DMS53 treated with DMSO at 0.1 percent for 48 hours (cell line): Measurements from ENCODE around the gene KRT222.

Experiments used
- DNase-seq: peaks from one replicate; lab custom pipeline; 2025; ENCODE audit not compliant: unreplicated experiment; lab: John Stamatoyannopoulos, UW

KRT222 gene

GRCh38 chr17:40659911-40660310 is 5.1 kb downstream of the KRT222 start:
- no peak for DNase-seq

GRCh38 chr17:40658396-40658795 is 6.6 kb downstream of the KRT222 start:
- DNase-seq: no peak

- no peak for DNase-seq
Observed at GRCh38 chr17:40651939-40652338, 13.0 kb downstream of the KRT222 start.

GRCh38 chr17:40648384-40648968 is 16.5 kb downstream of the KRT222 start:
- no peak for DNase-seq

- DNase-seq: peak; percentile 37
Observed at GRCh38 chr17:40647624-40648383, 17.2 kb downstream of the KRT222 start, which contains the start of gene SMARCE1. SMARCE1 (minus strand) TSS chr17:40647818; CDS start chr17:40645802, 2,016 bp downstream.

GRCh38 chr17:40646791-40647623 is 18.0 kb downstream of the KRT222 start:
- DNase-seq: no peak

GRCh38 chr17:40645943-40646342 is 19.0 kb downstream of the KRT222 start:
- DNase-seq: no peak

- DNase-seq: no peak
Observed at GRCh38 chr17:40645291-40645690, 19.7 kb downstream of the KRT222 start.

- no peak for DNase-seq
Observed at GRCh38 chr17:40637931-40638330, 27.0 kb downstream of the KRT222 start.

- no peak for DNase-seq
Observed at GRCh38 chr17:40633871-40634270, 31.1 kb downstream of the KRT222 start.

GRCh38 chr17:40632216-40632615 is 32.8 kb downstream of the KRT222 start:
- DNase-seq: no peak

GRCh38 chr17:40629842-40630241 is 35.1 kb downstream of the KRT222 start:
- no peak for DNase-seq

GRCh38 chr17:40625311-40625710 is 39.7 kb downstream of the KRT222 start:
- DNase-seq: no peak

GRCh38 chr17:40623419-40624210 is 41.4 kb downstream of the KRT222 start:
- no peak for DNase-seq

GRCh38 chr17:40622509-40622928 is 42.5 kb downstream of the KRT222 start:
- DNase-seq: no peak

GRCh38 chr17:40621578-40621977 is 43.4 kb downstream of the KRT222 start:
- no peak for DNase-seq

- no peak for DNase-seq
Observed at GRCh38 chr17:40621019-40621418, 44.0 kb downstream of the KRT222 start.

- no peak for DNase-seq
Observed at GRCh38 chr17:40618754-40619625, 46.0 kb downstream of the KRT222 start.

GRCh38 chr17:40617678-40618240 is 47.2 kb downstream of the KRT222 start:
- no peak for DNase-seq

- no peak for DNase-seq
Observed at GRCh38 chr17:40616592-40616991, 48.4 kb downstream of the KRT222 start.
